UCSD-AML1 (cell line): ENCODE results near the gene SYDE2.

Experiments
- DNase-seq: peaks from one replicate; lab custom pipeline; 2025; ENCODE audit not compliant: unreplicated experiment; lab: John Stamatoyannopoulos, UW

Gene SYDE2

DNA sequence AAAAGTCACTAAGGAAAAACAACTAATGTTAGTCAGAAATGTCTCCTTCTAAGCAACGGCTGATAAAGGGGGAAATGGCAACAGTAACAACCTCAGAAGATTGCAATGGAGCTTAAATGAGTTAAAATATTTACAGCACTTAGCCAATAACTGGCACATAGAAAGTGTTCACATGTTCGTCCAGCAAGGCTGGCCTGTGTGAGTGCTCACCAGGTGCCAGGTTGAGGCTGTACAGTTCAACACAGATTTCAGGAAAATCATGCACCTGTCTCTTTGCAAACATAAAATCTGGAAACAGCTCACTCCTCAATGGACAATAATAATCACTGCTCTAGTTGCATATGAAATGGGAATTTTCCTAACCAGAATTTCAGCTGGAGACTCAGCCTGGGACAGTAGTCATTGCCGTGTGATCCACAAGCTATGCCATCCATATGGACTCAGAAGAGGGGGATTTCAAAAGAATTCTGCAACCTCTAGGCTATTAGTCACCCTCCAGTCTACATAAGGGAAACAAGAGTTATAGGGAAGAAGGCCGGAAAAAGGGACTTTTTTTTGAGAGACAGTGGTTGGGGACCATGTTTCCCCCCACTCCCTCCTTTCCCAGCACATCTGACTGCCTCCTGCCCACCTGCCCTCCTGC, 68.6 kb downstream of the SYDE2 start:
- DNase-seq: no peak

DNA sequence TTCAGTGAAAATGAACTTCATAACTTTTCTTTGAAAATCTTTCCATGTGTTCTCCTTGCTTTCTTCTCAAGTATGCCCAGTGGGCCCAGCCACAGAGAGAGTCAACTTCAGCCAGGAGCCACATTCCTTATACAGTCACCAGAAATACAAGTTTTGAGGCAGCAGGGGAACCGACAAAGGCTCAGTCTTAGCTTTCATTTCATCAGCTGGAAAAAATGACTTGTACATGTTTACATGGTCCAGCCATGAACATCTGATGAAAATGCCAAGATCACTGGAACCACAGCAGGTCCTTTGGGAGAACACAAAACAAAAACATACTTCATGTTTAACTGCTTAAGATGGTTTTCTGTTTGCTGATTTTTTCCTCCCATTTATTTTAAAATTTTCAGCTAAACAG, 72.5 kb downstream of the SYDE2 start:
- no peak for DNase-seq

DNA sequence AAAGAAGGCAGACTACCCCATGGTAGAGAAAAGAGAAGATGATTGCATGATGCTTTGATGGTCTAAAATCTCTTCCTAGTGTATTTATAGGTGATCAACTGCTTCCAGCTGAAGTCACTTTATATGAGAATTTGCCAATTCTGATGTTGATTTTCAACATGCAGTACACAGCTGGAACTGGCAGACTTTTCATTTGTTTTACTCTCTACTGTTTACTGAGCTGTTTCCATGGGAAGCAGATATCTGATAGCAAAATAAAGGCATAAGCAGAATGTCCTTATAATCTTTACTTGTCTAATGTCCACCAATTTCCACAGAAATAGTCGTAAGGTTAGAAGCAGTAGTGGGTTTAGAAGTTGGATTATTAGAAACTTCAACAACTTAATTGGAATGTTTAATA, 74.9 kb downstream of the SYDE2 start:
- DNase-seq: no peak

DNA sequence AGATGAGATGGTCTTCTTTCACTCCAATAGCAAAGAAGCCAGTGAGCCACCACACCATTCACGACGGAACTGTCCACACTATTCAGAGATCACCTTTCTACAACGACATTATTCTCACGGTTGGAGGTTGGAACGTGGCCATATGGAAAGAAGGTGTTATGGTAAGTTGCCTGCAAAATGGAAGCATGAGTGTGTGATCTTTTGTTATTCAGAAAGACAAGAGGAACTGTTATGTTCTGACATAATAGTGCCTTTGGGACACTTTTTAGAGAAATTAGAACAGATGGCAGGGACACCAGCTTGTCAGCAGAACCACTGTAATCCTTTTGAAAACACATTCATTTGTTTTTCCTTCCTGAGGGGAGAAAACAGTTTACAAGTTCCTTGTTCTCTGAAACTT, 76.7 kb downstream of the SYDE2 start:
- no peak for DNase-seq

DNA sequence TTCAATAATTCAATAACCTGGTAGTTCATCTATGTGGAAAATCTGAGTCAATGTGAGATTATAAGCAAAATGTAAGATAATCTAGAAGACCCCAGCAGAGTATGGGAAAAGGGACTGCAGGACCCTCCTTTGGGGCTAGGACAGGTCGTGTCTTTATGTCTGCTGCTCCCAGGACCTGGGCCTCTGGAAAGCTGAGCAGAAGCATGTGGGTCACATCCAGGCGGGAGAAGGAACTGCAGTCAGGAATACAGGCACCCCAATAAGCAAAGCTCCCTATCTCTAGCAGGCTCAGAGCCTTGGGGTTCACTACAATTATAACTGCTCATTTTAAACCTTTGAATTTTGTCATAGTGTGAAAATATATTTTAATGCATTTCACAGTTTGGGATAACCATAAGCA, 78.6 kb downstream of the SYDE2 start:
- no peak for DNase-seq

DNA sequence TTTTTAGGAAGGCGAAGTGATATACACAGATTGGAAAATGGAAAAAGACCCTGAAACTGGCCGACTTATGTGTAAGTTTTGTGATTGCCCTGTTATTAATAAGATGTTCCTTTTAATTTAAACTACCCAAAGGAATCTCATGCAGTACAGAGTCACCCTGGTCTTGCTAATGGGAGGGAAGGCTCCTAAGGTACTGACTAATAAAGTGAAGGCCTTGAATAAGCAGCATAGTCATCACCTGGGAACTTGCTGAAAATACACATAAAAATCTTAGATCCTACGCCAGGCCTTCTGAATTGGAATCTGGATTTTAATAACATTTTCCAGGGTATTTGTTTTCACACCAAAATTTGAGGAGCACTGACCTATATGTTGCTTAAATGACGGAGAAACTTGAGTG, 79.1 kb downstream of the SYDE2 start:
- no peak for DNase-seq

DNA sequence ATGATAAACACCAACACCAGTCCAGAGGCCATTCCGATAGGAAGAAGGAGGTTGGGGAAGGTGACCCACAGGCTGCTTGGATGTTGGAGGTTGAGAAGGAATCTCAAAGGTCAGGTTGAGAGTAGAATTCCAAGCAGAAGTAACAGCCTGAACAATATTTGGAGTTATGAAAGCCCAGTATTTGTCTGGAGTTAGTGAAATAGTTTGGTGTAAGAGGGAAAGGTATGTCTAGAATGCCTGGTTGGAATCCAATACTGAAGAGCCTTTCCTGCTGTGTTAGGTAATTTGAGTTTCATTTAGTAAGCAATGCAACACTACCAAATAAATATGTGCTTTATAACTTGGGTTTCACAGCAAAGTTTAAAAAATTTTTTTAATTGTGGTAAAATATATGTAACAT, 82.1 kb downstream of the SYDE2 start:
- no peak for DNase-seq

DNA sequence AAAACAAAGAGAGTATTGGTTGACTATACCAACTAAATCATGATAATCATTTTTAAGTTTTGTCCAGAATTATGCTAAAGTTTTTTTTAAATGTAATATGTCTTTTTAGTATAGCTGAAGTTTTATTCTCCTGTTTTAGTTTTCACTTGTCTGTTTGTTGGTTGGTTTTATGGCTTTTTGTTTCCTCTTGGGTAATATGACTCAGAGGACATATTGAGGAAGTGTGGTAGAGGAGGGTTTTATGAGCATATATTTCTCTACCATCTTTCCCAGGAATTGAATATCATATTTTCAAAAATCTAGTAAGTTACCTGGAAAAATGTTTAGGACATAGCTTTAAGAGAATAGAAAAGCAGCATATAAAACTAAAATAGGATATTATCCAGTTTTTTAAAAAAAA, 84.0 kb downstream of the SYDE2 start:
- DNase-seq: no peak

DNA sequence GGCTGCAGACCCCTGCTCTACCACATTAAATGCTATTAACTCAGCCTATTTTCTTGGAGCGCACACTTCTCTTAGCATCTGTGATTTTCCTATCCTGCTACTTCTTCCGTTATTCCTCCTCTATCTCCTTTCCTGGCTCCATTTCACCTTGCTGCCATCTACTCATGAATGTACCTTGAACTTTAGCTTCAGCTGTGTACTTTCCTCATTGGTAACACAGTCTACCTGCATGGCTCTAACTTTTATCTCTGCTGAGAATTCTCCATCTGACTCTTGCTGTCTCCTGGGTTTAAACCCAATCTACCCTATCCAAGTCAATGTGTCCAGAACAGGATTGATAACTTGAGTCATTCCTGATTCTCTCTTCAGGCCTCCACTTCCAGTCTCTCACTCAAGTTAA, 84.9 kb downstream of the SYDE2 start:
- no peak for DNase-seq

DNA sequence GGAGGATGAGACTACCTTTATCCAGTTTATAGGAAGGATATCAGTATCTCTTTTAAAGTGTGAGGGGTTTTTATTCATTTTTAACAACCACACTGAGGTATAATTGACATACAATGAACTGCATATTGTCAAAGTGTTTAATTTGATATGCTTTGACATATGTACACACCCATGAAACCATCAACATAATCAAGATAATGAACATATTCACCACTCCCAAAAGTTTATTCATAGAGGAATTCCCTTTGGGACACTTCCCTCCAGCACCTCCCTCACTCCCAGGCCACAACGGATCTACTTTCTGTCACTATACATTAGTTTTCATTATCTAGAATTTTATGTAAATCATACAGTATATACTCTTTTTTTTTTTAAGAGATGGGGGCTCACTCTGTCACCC, 89.1 kb downstream of the SYDE2 start:
- no peak for DNase-seq

DNA sequence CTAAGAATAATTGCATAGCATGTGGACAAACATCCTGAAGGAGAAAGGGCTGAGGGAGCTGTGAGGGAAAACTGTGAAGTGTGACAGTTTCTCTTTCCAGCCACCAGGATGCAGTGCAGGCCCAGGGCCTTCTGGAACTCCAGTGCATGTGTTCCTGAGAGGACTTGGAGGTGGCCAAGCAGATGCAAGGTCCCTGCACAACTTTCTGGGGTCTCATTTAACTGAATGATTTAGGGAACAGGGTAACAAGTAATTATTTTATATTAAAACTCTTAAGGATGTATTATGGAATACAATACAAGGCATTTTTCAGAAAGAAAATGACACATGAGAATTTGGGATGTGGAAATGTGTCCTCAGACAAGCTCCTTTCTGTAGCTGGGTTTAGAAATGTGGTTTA, 91.3 kb downstream of the SYDE2 start:
- DNase-seq: peak; percentile 42
